HepG2 (cell line): ENCODE measurements around the gene POU3F1. TPM values are rescaled to one million over a fixed set of nuclear protein-coding genes. Genes with fewer than 3 reads are reported as not detected.

ENCODE experiments used
- HNF4G ChIP-seq, 2 experiments: sonication (generic) in 1 of 2; formaldehyde crosslinking in 1 of 2; IDR thresholded peaks; 2 replicates each; pipeline versions ENCODE4 v1.4.0 to v1.6.1; 2011 to 2020; ENCODE audit warnings: borderline replicate concordance in 2 of 2, low read depth in 2 of 2, mild to moderate bottlenecking in 2 of 2, low read length in 1 of 2, missing genetic modification reagents in 1 of 2, moderate library complexity in 1 of 2
- TBX2 ChIP-seq: sonication (generic); formaldehyde crosslinking; IDR thresholded peaks from 2 replicates; pipeline ENCODE4 v1.5.0; 2020; ENCODE audit warnings: missing genetic modification reagents, mild to moderate bottlenecking, borderline replicate concordance
- ZFP36L1 ChIP-seq: sonication (generic); formaldehyde crosslinking; IDR thresholded peaks from 2 replicates; pipeline ENCODE4 v1.8.0; 2022; ENCODE audit warnings: mild to moderate bottlenecking, missing genetic modification reagents, moderate library complexity
- ZNF674 ChIP-seq: sonication (generic); formaldehyde crosslinking; IDR thresholded peaks from 2 replicates; pipeline ENCODE4 v1.5.0; 2020; ENCODE audit warnings: low read depth, mild to moderate bottlenecking, missing genetic modification reagents
- ZNF766 ChIP-seq: sonication (generic); formaldehyde crosslinking; IDR thresholded peaks from 2 replicates; pipeline ENCODE4 v1.5.0; 2020; ENCODE audit warnings: missing genetic modification reagents, borderline replicate concordance
- polyA plus RNA-seq, 8 experiments: library from polyadenylated mRNA; depleted of rRNA in 3 of 8; stranded (reverse) in 7 of 8; unstranded in 1 of 8; fragments of >200 nt; fragmentation: Illumina TruSeq in 4 of 8; extraction: Trizol in 4 of 8; gene quantifications; 2 replicates each; pipeline versions ENCODE4 v1.2.1 to v1.2.3, GENCODE V29; 2011 to 2016; ENCODE audit warnings: low read depth in 4 of 8, missing spikeins in 1 of 8, mixed read lengths in 1 of 8; ENCODE audit not compliant: insufficient read depth in 1 of 8
- total RNA-seq, 5 experiments: library from RNA; depleted of rRNA; stranded (reverse); fragments of >200 nt; fragmentation: Illumina TruSeq; extraction: Trizol; gene quantifications; 2 replicates each; pipeline ENCODE4 v1.2.3, GENCODE V29; 2016; ENCODE audit warnings: low read depth in 1 of 5
- TF ChIP-seq, protein P1 (sequence below): sonication (generic); formaldehyde crosslinking; IDR thresholded peaks from 2 replicates; pipeline ENCODE4 v1.4.0; 2020; ENCODE audit warnings: low read depth, missing genetic modification reagents
- TF ChIP-seq, protein P2 (sequence below): sonication (generic); formaldehyde crosslinking; IDR thresholded peaks from 2 replicates; pipeline ENCODE4 v1.4.0; 2020; ENCODE audit warnings: missing genetic modification reagents, borderline replicate concordance
- TF ChIP-seq, protein P3 (sequence below): sonication (generic); formaldehyde crosslinking; IDR thresholded peaks from 2 replicates; pipeline ENCODE4 v1.4.0; 2020; ENCODE audit warnings: missing genetic modification reagents

The POU3F1 gene
- total and polyA plus RNA-seq, 2 of the 13 experiments (the other 11 are each of a cell fraction or from before 2014, with no cell fraction given) = not detected

DNA sequence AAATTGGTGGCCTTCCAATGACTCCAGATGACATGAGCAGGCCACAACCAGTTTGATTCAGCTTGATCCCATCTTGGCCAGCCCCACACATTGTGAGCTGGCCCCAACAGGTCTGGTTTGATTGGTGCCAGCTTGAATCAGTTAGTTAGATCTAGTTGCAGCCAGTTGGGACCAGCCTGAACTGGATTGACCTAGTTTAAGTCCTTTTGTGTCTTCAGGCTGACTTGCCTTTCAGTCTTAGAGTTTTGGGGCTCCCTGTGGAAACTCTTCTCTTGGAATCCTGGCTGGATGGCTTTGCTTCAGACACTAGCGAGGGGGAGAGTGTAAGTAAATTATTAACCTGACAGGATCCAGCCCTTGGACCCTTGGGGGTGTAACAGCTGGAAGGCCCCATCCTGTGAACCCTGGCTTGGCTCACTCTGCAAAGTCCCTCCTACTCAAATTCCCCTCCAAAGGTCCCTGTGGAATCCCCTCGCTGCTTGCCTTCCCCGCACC, 36.2 kb upstream of the POU3F1 start (continued):
- TF ChIP-seq, protein P1, sequence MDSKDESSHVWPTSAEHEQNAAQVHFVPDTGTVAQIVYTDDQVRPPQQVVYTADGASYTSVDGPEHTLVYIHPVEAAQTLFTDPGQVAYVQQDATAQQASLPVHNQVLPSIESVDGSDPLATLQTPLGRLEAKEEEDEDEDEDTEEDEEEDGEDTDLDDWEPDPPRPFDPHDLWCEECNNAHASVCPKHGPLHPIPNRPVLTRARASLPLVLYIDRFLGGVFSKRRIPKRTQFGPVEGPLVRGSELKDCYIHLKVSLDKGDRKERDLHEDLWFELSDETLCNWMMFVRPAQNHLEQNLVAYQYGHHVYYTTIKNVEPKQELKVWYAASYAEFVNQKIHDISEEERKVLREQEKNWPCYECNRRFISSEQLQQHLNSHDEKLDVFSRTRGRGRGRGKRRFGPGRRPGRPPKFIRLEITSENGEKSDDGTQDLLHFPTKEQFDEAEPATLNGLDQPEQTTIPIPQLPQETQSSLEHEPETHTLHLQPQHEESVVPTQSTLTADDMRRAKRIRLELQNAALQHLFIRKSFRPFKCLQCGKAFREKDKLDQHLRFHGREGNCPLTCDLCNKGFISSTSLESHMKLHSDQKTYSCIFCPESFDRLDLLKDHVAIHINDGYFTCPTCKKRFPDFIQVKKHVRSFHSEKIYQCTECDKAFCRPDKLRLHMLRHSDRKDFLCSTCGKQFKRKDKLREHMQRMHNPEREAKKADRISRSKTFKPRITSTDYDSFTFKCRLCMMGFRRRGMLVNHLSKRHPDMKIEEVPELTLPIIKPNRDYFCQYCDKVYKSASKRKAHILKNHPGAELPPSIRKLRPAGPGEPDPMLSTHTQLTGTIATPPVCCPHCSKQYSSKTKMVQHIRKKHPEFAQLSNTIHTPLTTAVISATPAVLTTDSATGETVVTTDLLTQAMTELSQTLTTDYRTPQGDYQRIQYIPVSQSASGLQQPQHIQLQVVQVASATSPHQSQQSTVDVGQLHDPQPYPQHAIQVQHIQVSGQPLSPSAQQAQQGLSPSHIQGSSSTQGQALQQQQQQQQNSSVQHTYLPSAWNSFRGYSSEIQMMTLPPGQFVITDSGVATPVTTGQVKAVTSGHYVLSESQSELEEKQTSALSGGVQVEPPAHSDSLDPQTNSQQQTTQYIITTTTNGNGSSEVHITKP (CRISPR knock-in tag) = peak; percentile 37; the same call in 1 of the 2 replicates
- TF ChIP-seq, protein P2, sequence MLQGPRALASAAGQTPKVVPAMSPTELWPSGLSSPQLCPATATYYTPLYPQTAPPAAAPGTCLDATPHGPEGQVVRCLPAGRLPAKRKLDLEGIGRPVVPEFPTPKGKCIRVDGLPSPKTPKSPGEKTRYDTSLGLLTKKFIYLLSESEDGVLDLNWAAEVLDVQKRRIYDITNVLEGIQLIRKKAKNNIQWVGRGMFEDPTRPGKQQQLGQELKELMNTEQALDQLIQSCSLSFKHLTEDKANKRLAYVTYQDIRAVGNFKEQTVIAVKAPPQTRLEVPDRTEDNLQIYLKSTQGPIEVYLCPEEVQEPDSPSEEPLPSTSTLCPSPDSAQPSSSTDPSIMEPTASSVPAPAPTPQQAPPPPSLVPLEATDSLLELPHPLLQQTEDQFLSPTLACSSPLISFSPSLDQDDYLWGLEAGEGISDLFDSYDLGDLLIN = no peak
- TF ChIP-seq ZFP36L1 (CRISPR knock-in tag) (no peak), ZNF766 (CRISPR knock-in tag) (no peak), HNF4G (IDR thresholded peaks at IDR 0.05; ENCODE audit: borderline replicate concordance, low read depth, low read length) (peak; percentile 67; the same call in 1 of the 2 replicates), HNF4G (CRISPR knock-in tag; IDR thresholded peaks at IDR 0.05; ENCODE audit: borderline replicate concordance, low read depth) (no peak), ZNF674 (no peak), TBX2 (CRISPR knock-in tag) (no peak)
- TF ChIP-seq, protein P3, sequence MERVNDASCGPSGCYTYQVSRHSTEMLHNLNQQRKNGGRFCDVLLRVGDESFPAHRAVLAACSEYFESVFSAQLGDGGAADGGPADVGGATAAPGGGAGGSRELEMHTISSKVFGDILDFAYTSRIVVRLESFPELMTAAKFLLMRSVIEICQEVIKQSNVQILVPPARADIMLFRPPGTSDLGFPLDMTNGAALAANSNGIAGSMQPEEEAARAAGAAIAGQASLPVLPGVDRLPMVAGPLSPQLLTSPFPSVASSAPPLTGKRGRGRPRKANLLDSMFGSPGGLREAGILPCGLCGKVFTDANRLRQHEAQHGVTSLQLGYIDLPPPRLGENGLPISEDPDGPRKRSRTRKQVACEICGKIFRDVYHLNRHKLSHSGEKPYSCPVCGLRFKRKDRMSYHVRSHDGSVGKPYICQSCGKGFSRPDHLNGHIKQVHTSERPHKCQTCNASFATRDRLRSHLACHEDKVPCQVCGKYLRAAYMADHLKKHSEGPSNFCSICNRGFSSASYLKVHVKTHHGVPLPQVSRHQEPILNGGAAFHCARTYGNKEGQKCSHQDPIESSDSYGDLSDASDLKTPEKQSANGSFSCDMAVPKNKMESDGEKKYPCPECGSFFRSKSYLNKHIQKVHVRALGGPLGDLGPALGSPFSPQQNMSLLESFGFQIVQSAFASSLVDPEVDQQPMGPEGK = peak; percentile 93
